BLaER1 treated with 17β-estradiol and CSF1 and Interleukin-3, amounts not matched to agents 10 nM and 100 nM (cell line): Measurements from ENCODE around the gene CREBRF.
"Not testable (repeated sequence)": the region's sequence is repeated elsewhere in the genome, so short reads cannot be mapped to it uniquely, and the experiment has no call there.

Experiments used
- H3K27ac ChIP-seq, 11 experiments: shearing (Covaris generic); formaldehyde crosslinking; 2 replicates each; pipeline ENCODE4 v1.8.1; 2022
- H3K27me3 ChIP-seq, 11 experiments: shearing (Covaris generic); formaldehyde crosslinking; 2 replicates each; pipeline ENCODE4 v1.8.1; 2022
- H3K36me3 ChIP-seq, 11 experiments: shearing (Covaris generic); formaldehyde crosslinking; 2 replicates each; pipeline ENCODE4 v1.8.1; 2022
- H3K4me1 ChIP-seq, 10 experiments: shearing (Covaris generic); formaldehyde crosslinking; 2 replicates each; pipeline ENCODE4 v1.8.1; 2022
- H3K4me2 ChIP-seq, 11 experiments: shearing (Covaris generic); formaldehyde crosslinking; 2 replicates each; pipeline ENCODE4 v1.8.1; 2022
- H3K4me3 ChIP-seq, 10 experiments: shearing (Covaris generic); formaldehyde crosslinking; 2 replicates each; pipeline ENCODE4 v1.8.1; 2022
- H3K9ac ChIP-seq, 11 experiments: shearing (Covaris generic); formaldehyde crosslinking; 2 replicates each; pipeline ENCODE4 v1.8.1; 2022
- H3K9me3 ChIP-seq, 11 experiments: shearing (Covaris generic); formaldehyde crosslinking; replicated peaks in 1 of 11; 2 replicates each; pipeline ENCODE4 v1.8.1; 2022
- H4K20me1 ChIP-seq, 11 experiments: shearing (Covaris generic); formaldehyde crosslinking; 2 replicates each; pipeline ENCODE4 v1.8.1; 2022
- Cebpa-rat ChIP-seq, 11 experiments: shearing (Covaris generic); IDR thresholded peaks; 2 replicates each; pipeline ENCODE4 v1.8.1; 2022

The CREBRF gene

DNA sequence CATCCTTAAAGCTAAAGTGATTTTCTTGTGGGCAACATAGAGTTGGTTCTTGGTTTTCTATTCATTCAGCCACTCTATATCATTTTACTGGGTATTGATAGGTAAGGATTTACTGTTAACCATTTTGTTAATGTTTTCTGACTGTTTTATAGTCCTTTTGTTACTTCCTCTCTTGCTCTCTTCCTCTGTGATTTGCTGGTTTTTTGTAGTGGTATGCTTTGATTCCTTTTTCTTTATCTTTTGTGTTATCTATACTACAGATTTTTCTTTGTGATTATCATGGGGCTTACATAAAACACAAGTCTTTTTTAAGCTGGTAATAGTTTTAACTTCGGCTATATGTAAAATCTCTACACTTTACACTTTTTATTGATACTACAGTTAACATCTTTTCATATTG, 43.3 kb downstream of the CREBRF start:
- Histone ChIP-seq H3K4me1 (peaks cover 0 to 21% (median 0%) of the 10 kb centered on the region in 10 experiments; a peak in 4 of 20 replicates), H3K4me2 (no peak overlapping the region), H3K27ac (no peak overlapping the region), H3K36me3 (peaks cover 14 to 27% (median 21%) of the 10 kb centered on the region in 11 experiments; a peak in 18 of 22 replicates), H3K27me3 (no peaks in the 10 kb centered on the region), H3K4me3 (no peak overlapping the region), H3K9me3 (peaks cover 15 to 26% (median 25%) of the 10 kb centered on the region in 11 experiments), H4K20me1 (peaks cover 0 to 80% (median 0%) of the 10 kb centered on the region in 11 experiments; a peak in 4 of 22 replicates), H3K9ac (no peak overlapping the region)
- no peak for TF ChIP-seq Cebpa-rat (IDR thresholded peaks at IDR 0.05)

DNA sequence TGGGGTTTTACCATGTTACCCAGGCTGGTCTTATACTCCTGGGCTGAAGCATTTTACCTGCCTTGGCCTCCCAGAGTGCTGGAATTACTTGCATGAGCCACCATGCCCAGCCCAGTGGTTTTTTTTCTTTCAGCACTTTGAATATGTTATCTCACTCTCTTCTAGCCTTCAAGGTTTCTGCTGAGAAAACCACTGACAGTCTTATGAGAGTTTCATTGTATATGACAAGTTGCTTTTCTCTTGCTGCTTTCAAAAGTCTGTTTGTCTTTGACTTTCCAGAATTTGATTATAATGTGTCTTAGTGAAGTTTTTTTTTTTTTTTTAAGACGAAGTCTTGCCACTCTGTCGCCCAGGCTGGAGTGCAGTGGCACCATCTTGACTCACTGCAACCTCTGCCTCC, 45.1 kb downstream of the CREBRF start:
- Histone ChIP-seq H3K9ac (no peak overlapping the region), H3K4me1 (peaks cover 0 to 16% (median 0%) of the 10 kb centered on the region in 10 experiments; a peak in 3 of 20 replicates), H3K27ac (no peak overlapping the region), H3K27me3 (no peaks in the 10 kb centered on the region), H3K4me2 (no peak overlapping the region), H4K20me1 (peaks cover 0 to 82% (median 0%) of the 10 kb centered on the region in 11 experiments; a peak in 4 of 22 replicates), H3K9me3 (peaks cover 15 to 26% (median 25%) of the 10 kb centered on the region in 11 experiments), H3K36me3 (peaks cover 14 to 27% (median 21%) of the 10 kb centered on the region in 11 experiments; a peak in 18 of 22 replicates), H3K4me3 (no peak overlapping the region)
- no peak for TF ChIP-seq Cebpa-rat (IDR thresholded peaks at IDR 0.05)

- Histone ChIP-seq H3K4me3 (no peak overlapping the region), H3K9me3 (peaks cover 15 to 26% (median 25%) of the 10 kb centered on the region in 11 experiments), H3K9ac (no peak overlapping the region), H3K36me3 (peaks cover 14 to 28% (median 21%) of the 10 kb centered on the region in 11 experiments; a peak in 18 of 22 replicates), H3K27me3 (no peaks in the 10 kb centered on the region), H3K4me2 (no peak overlapping the region), H4K20me1 (peaks cover 0 to 84% (median 0%) of the 10 kb centered on the region in 11 experiments; a peak in 4 of 22 replicates), H3K27ac (no peak overlapping the region), H3K4me1 (0 out of 20 replicates have a peak, but pooled peaks cover 0 to 1% (median 0%) of the 10 kb centered on the region in 10 experiments)
- TF ChIP-seq Cebpa-rat (IDR thresholded peaks at IDR 0.05): no peak
These were observed 47.3 kb downstream of the CREBRF start for GRCh38 chr5:173103411-173103810.

GRCh38 chr5:173108914-173109313, 52.8 kb downstream of the CREBRF start:
- peaks cover 19 to 57% (median 36%) of the 10 kb centered on the region in 11 experiments; a peak in 21 of 22 replicates for H3K36me3 ChIP-seq
- H3K9me3 ChIP-seq: no peaks in the 10 kb centered on the region
- TF ChIP-seq Cebpa-rat (IDR thresholded peaks at IDR 0.05): no peak
- H3K4me1 ChIP-seq: no peaks in the 10 kb centered on the region
- H4K20me1 ChIP-seq: peaks cover 0 to 74% (median 0%) of the 10 kb centered on the region in 11 experiments; a peak in 2 of 22 replicates
- no peaks in the 10 kb centered on the region for H3K27me3 ChIP-seq
- H3K4me2 ChIP-seq: no peak overlapping the region
- H3K27ac ChIP-seq: no peak overlapping the region
- no peak overlapping the region for H3K9ac ChIP-seq
- H3K4me3 ChIP-seq: no peak overlapping the region

DNA sequence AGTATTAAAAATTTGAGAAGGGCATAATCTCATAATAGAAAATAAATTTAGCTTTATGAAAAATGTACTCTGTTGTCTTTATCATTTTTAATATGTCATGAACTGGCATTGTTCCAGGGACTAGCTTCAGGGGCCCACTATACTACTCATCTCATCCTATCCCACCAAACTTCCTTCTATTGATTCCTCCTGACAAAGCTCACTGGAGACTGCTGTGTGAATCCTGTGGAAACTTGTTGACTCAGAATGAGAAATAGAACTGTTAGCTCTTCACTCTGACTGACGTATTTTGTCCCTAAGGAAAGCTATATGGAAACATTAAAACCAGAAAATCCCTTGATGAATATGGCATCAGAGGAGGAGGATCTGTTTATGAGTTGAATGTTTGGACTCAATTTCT, 58.4 kb downstream of the CREBRF start:
- Histone ChIP-seq H3K9ac (peak overlapping the region in 1 of 11 experiments; percentile 5; a peak in 1 of 22 replicates), H3K27ac (peak overlapping the region in 10 of 11 experiments; percentile 34 to 81 (median 72); a peak in 18 of 22 replicates), H3K4me2 (peak overlapping the region in 7 of 11 experiments; percentile 26 to 61 (median 49); a peak in 6 of 22 replicates), H3K27me3 (no peaks in the 10 kb centered on the region), H3K4me1 (peaks cover 9 to 19% (median 16%) of the 10 kb centered on the region in 10 experiments; a peak in 16 of 20 replicates), H4K20me1 (peaks cover 0 to 23% (median 0%) of the 10 kb centered on the region in 11 experiments; a peak in 2 of 22 replicates), H3K36me3 (peaks cover 19 to 92% (median 43%) of the 10 kb centered on the region in 11 experiments; a peak in 21 of 22 replicates), H3K4me3 (no peak overlapping the region), H3K9me3 (peaks cover 2 to 20% (median 16%) of the 10 kb centered on the region in 11 experiments; a peak in 18 of 22 replicates)
- no peak for TF ChIP-seq Cebpa-rat (IDR thresholded peaks at IDR 0.05)

- no peak overlapping the region for H3K27ac ChIP-seq
- H3K9me3 ChIP-seq: peaks cover 10 to 30% (median 25%) of the 10 kb centered on the region in 11 experiments; a peak in 20 of 22 replicates
- peaks cover 7 to 16% (median 13%) of the 10 kb centered on the region in 10 experiments; a peak in 16 of 20 replicates for H3K4me1 ChIP-seq
- TF ChIP-seq Cebpa-rat (IDR thresholded peaks at IDR 0.05): no peak
- H3K4me3 ChIP-seq: no peak overlapping the region
- peaks cover 5 to 84% (median 31%) of the 10 kb centered on the region in 11 experiments; a peak in 18 of 22 replicates for H3K36me3 ChIP-seq
- H3K4me2 ChIP-seq: no peak overlapping the region
- H3K27me3 ChIP-seq: no peaks in the 10 kb centered on the region
- H3K9ac ChIP-seq: no peak overlapping the region
- H4K20me1 ChIP-seq: peaks cover 0 to 15% (median 0%) of the 10 kb centered on the region in 11 experiments; a peak in 2 of 22 replicates
These were observed 63.6 kb downstream of the CREBRF start for GRCh38 chr5:173119719-173120118.

- Histone ChIP-seq H3K9me3 (peaks cover 10 to 25% (median 20%) of the 10 kb centered on the region in 11 experiments; a peak in 20 of 22 replicates), H3K9ac (no peak overlapping the region), H3K36me3 (peaks cover 13 to 84% (median 41%) of the 10 kb centered on the region in 11 experiments; a peak in 18 of 22 replicates), H3K4me3 (no peak overlapping the region), H3K4me2 (no peak overlapping the region), H4K20me1 (peaks cover 0 to 32% (median 0%) of the 10 kb centered on the region in 11 experiments; a peak in 2 of 22 replicates), H3K4me1 (no peaks in the 10 kb centered on the region), H3K27ac (no peak overlapping the region), H3K27me3 (no peaks in the 10 kb centered on the region)
- no peak; a peak in 1 of 22 replicates for TF ChIP-seq Cebpa-rat (IDR thresholded peaks at IDR 0.05)
These were observed 67.3 kb downstream of the CREBRF start for GRCh38 chr5:173123416-173123815.

DNA sequence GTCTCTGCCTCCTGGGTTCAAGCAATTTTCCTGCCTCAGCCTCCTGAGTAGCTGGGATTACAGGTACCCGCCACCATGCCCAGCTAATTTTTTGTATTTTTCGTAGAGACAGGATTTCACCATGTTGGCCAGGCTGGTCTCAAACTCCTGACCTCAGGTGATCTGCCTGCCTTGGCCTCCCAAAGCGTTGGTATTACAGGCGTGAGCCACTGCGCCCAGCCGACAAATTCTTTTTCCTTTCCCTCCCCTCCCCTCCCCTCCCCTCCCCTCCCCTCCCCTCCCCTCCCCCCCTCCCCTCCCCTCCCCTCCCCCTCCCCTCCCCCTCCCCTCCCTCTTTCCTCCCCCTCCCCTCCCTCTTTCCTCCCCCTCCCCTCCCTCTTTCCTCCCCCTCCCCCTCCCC, 76.0 kb downstream of the CREBRF start:
- H3K4me1 ChIP-seq, H3K4me3 ChIP-seq, H3K27me3 ChIP-seq, H3K27ac ChIP-seq, H3K4me2 ChIP-seq, H3K9me3 ChIP-seq, H3K9ac ChIP-seq: not testable (repeated sequence)
- H3K36me3 ChIP-seq: peaks cover 7 to 72% (median 18%) of the 10 kb centered on the region in 11 experiments; a peak in 14 of 22 replicates
- H4K20me1 ChIP-seq: peaks cover 0 to 15% (median 0%) of the 10 kb centered on the region in 11 experiments; a peak in 2 of 22 replicates

GRCh38 chr5:173138707-173139106, 82.6 kb downstream of the CREBRF start:
- TF ChIP-seq Cebpa-rat (IDR thresholded peaks at IDR 0.05): no peak
- Histone ChIP-seq H3K9ac (no peak overlapping the region), H3K36me3 (peaks cover 0 to 34% (median 1%) of the 10 kb centered on the region in 11 experiments; a peak in 7 of 22 replicates), H3K27ac (no peak overlapping the region), H3K4me2 (no peak overlapping the region), H3K4me3 (no peak overlapping the region), H4K20me1 (no peaks in the 10 kb centered on the region; a peak in 1 of 22 replicates), H3K9me3 (no peaks in the 10 kb centered on the region), H3K4me1 (peaks cover 0 to 3% (median 0%) of the 10 kb centered on the region in 10 experiments; a peak in 2 of 20 replicates), H3K27me3 (no peaks in the 10 kb centered on the region)
